HG02610 (cell line): ENCODE measurements around the gene PTPN6.
"Not testable (repeated sequence)": the region's sequence is repeated elsewhere in the genome, so short reads cannot be mapped to it uniquely, and the experiment has no call there.

Source experiments
- ATAC-seq: cut with Tn5 transposase; IDR thresholded peaks from one replicate; pipeline ENCODE4 v1.9.1; 2021; ENCODE audit warnings: mild to moderate bottlenecking, moderate library complexity; ENCODE audit not compliant: unreplicated experiment

The PTPN6 gene

DNA sequence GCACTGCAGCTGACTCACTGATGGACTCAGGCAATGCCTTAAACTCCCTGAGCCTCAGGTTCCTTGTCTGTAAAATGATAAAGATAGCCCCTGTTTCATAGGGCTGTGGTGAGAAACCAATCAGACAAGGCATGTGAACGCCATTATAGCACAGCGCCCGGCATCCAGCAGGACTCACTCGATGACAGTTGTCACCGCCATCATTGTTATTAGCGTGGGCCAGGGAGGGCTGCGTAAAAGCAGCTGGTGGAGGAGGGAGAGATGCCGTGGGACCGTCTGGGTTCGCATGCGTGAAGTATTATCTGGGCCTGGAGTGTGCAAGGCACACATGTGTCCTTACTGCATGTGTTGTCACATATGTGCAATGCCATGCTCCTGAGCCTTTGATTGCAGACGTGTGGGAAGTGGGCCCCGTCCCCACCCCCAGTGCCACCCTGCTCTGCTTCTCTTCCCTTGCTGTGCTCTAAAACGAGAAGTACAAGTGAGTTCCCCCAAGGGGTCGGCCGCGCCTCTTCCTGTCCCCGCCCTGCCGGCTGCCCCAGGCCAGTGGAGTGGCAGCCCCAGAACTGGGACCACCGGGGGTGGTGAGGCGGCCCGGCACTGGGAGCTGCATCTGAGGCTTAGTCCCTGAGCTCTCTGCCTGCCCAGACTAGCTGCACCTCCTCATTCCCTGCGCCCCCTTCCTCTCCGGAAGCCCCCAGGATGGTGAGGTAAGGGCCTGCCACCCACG lies at the start of gene PTPN6:
Gene PTPN6, plus strand, starts transcription at position 546 of the 730 bp plus-strand sequence. Its CDS starts 157 bp downstream, at position 703.
- no peak for ATAC-seq

DNA sequence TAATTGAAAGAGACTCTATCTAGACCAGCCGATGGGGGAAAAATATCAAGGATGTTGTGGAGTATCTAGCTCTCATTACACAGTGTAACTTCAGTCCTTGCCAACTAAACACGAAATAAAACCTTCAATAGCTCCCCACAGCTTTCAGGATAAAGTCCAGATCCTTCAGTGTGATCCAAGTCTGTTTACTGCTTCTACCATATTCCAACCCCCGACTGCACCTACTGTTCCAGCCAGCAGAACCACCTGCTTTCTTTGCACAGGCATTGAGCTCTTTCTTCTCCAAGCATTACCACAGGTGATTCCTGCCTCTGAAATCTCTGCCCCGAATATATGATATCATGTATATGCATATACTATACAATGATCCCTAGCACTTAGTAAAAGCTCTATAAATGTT lies 48.7 kb upstream of the PTPN6 start:
- no peak for ATAC-seq

DNA sequence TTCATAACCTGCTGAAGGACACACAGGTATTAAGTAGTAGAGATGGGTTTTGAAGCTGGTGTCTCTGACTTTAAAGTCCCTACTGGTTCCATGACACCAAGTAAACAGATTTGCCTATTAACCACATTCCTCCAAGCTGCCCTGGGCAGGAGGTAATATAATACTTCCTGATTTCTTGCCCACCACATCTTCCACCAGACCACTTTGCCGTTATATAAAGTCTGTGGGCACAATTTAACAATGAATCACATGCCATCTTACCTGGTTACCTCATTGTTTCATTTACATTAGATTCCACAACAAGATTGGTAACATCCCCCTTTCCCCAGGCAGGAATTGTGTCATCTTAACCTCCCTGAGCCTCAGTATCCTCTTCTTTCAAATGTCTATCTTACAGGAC lies 47.4 kb upstream of the PTPN6 start:
- ATAC-seq: no peak

DNA sequence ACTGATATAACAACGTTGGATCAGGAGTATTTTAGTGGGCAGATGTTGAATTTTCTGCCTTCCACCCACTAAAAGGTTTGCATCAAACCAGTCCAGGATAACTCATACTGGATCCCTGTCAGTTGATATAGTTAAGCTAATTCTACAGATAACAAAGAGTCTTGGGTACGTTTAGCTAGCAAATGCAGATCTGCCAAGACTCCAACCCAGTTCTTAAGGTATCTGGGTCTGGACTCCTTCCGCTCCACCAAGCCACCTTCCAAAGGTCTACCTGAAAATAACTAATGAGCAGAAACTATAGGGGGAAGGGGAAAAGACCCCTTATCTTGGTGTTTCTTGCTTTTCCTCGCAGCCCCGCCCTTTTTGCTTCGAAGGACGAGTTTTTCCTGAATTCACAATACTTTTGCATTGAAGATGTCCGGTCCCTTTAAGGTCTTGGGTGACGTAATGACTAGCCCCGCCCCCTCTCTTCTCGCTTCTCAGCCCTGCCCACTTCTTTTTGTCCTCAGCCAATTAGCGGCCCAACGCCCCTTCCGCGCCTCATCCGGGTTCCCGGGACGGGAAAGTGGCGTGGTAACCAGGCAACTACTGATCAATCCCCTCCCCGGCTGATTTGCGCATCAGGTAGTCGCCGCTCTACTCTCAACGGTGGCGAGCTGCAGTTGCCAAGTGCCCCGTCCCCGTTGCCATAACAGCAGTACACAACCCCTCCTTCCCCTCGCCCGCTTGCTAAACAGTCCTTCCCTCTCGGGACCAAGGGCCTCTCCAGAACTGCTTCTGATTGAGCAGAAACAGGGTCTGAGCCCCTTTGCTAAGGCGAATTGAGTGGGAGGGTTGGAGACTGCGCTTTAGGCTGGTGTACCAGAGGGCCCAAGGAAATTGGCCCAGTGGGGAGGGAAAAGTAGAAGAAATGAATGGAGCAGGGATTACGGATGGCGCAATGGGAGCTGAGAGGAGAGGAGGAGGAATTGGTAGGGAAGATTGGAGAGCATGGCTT lies 46.6 kb upstream of the PTPN6 start, which contains the start of gene LRRC23:
Gene LRRC23, plus strand, starts transcription at position 543 of the 997 bp plus-strand sequence. CDS start 812 bp downstream, outside the sequence.
- ATAC-seq: peak; percentile 89

DNA sequence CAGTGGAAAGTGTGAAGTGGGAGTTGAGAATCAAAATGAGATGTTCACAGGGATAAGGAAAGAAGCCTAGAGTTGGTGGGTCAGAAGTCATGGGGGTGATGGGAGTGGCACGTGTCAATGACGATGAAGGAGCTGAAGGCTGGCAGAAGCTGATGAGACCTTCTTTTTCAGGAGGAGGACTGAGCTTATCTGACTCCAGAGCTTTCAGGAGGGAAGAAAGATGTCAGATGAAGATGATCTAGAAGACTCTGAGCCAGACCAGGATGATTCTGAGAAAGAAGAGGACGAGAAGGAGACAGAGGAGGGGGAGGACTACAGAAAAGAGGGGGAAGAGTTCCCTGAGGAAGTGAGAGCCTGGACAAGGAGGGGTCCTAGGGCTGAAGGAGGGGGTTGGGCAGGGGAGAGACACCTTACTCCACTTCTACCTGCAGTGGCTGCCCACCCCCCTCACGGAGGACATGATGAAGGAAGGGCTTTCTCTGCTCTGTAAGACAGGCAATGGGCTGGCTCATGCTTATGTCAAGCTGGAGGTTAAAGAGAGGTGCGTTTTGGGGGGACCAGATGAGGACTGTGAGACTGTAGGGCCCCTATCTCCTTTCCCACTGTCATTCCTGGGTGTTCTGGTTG lies 45.6 kb upstream of the PTPN6 start:
- no peak for ATAC-seq

DNA sequence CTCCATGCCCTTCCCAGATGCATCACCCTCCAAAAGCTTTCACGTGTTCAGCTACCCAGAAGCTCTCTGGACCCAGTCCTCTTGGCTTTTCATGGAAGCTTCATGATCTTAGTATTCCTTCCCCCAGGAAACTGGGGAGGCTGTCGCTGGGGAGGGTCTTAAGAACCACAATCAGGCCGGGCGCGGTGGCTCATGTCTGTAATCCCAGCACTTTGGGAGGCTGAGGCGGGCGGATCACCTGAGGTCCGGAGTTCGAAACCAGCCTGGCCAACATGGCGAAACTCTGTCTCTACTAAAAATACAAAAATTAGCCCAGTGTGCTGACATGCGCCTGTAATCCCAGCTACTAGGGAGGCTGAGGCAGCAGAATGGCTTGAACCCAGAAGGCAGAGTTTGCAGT lies 43.0 kb upstream of the PTPN6 start:
- ATAC-seq: not testable (repeated sequence)

DNA sequence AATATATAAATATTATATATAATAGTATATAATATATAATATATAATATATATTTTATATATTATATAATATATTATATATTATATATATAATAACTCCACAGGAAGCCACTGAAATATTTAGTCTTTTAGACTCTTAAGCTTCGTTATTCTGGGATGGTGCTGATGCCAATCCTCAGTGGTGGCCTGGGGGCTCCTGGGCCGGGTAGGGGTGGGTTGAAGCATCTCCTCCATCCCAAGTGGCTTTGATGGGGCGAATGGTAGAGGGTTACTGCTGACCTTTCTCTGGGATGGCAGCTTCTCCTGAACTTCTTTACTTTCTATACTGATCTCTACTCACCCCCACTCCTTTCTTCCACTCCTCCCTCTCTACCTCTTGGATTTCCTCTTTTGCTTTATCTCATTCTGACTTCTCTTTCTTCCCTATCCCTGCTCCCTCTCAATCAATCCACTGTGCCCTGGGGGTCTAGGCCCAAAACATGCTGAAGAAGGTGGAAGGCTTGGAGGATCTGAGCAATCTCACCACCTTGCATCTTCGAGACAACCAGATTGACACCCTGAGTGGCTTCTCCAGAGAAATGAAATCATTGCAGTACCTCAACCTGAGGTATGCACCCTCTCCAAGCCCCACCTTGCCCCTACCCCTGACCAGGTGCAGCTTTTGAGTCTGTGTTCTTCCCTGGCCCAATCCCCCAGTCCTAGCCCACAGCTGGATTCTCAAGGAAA lies 41.6 kb upstream of the PTPN6 start:
- no peak for ATAC-seq

DNA sequence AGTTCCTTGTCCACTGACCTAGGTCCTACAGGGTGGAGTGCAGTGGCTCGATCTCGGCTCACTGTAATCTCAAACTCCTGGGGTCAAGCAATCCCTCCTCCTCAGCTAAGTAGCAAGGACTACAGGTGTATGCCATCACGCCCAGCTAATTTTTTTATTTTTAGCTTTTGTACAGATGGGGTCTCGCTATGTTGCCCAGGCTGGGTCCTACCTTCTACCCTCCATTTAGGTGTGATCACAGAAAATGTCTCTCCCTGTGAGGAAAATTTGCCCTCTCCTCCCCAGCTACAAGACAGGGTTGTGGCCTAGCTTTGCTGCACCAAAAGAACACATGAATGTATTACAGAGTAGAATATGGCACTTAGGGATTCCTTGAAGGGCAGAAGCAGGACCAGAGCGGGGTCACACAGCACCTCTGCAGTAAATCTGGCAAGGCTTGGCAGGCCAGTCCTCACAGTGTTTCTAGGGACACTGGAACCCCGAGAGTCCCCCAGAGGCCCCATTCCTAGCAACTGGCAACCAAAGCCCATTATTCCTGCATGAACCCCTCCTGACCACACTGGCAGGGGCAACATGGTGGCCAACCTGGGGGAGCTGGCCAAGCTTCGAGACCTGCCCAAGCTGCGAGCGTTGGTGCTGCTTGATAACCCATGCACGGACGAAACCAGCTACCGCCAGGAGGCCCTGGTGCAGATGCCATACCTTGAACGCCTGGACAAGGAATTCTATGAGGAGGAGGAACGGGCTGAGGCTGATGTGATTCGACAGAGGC lies 38.8 kb upstream of the PTPN6 start:
- no peak for ATAC-seq

DNA sequence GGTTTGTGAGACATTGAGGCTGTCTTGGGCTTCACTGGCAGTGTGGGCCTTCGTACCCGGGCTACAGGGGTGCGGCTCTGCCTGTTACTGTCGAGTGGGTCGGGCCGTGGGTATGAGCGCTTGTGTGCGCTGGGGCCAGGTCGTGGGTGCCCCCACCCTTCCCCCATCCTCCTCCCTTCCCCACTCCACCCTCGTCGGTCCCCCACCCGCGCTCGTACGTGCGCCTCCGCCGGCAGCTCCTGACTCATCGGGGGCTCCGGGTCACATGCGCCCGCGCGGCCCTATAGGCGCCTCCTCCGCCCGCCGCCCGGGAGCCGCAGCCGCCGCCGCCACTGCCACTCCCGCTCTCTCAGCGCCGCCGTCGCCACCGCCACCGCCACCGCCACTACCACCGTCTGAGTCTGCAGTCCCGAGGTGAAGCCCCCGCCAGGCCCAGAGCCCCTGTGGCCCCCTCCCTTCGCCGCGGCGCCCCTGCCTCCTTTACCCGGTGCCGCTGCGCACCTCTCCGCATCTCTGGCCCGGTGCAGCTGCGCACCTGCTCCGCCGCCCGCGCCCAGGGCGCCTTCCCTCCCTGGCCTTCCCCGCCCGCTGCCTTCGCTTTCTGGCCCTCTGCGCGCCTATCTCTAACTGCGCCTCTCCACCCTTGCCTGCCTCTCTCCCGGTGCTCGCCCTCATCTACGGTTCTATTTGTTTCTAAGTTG lies 36.8 kb upstream of the PTPN6 start, which contains the start of gene ENO2:
Gene ENO2, plus strand, starts transcription at position 335 of the 701 bp plus-strand sequence. CDS start 1,253 bp downstream, outside the sequence.
- peak; percentile 62 for ATAC-seq

DNA sequence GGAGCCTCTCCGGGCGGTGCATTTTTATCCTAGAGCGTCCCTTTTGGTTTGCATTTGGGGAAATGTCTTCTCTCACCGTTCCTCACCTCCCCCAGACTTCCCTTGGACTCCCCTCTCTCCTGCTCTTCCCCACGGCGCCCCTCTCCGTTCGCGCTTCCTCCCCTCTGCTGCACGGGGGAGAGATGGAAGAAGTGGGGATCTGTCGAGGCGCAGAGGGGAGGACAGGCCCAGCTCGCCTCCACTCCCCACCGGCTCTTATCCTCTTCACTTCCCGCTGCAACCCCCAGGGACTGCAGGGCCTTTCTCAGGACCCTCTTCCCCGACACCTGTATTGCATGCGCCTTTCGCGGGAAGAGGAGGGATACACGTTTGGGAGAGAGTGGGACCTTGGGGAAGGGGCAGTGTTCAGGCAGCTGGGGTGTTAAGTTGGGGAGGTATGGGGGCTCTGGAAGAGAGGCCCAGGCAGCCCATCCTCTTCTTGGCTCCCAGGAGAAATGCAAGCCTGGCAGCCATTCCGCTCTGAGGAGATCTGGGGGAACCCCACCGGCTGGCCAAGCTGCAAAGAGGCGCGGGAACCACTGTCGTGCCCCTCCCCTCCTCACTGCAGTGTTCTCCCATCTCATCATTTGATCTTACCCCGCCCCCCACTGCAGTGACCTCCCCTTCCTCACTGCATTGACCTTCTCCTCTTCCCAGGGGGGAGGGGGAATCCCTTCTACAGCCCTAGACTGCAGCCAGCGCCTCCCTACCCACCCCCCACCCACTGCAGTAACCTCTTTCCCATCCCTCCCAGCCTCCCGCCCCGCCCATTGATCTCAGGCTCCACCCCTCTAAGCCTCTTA lies 36.0 kb upstream of the PTPN6 start:
- ATAC-seq: no peak

DNA sequence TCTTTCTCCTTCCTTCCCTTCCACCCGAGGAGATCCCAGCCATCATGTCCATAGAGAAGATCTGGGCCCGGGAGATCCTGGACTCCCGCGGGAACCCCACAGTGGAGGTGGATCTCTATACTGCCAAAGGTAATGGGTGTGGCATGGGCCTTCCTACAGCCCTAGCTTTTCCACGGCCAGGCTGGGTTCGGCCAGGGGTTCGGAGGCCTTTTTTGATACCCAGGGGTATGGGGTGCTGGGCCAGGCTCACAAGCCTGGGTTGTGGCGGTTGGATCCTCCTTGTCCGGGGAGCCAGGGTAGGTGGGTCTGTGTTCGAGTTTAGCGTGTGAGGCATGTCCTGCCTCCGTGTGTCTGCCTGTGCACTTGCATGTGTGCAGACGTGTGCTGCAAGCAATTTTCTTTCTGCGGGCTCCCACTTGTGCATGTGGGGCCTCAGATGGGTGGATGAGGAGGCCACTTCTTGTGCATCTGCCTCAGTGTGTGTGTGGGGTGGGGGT lies 35.3 kb upstream of the PTPN6 start:
- ATAC-seq: no peak

DNA sequence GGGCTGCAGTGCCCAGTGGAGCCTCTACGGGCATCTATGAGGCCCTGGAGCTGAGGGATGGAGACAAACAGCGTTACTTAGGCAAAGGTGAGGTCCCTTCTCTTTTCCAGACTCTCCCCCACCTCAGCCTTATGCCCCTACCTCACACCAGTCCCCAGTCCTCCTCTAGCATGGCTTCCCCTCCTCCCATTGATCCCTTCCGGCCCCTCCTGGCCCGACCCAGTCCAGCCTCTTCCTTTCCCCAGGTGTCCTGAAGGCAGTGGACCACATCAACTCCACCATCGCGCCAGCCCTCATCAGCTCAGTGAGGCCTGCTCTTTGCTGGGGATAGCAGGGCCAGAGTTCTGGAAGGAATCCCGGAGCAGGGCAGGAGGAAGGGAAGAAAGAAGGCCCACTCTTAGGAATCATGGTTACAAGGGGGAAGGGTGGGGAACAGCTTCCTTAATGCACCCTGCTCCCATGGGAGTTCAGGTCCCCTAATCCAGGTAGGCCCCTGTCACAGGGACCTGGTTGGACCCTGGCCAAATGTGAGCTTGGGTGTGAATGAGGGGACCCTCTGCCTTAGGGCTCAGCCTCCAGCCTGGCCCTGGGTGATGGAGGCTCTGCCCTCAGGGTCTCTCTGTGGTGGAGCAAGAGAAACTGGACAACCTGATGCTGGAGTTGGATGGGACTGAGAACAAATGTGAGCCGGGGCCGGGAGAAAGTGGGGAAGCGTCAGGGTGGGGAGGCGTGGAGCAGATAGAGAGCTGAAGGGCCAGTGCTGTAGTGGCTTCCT lies 34.5 kb upstream of the PTPN6 start:
- ATAC-seq: no peak

DNA sequence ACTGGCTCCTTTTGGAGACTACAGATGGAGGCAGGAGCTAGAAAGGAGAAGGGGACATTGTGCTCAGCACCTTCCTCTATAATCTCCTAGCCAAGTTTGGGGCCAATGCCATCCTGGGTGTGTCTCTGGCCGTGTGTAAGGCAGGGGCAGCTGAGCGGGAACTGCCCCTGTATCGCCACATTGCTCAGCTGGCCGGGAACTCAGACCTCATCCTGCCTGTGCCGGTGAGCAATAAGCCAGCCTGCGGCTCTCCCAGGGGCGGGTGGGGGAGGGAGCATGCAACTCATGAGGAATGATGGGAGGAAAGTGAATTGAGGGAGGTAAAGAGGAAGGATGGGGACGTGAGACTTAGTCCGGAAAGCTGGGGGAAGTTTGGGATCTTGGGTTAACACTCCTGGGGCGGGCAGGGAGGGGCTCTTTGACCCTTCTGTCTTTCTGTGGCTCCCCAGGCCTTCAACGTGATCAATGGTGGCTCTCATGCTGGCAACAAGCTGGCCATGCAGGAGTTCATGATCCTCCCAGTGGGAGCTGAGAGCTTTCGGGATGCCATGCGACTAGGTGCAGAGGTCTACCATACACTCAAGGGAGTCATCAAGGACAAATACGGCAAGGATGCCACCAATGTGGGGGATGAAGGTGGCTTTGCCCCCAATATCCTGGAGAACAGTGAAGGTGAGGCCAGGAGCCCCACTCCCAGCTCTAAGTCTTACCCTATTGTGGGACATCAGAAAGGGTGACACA lies 33.5 kb upstream of the PTPN6 start:
- no peak for ATAC-seq

DNA sequence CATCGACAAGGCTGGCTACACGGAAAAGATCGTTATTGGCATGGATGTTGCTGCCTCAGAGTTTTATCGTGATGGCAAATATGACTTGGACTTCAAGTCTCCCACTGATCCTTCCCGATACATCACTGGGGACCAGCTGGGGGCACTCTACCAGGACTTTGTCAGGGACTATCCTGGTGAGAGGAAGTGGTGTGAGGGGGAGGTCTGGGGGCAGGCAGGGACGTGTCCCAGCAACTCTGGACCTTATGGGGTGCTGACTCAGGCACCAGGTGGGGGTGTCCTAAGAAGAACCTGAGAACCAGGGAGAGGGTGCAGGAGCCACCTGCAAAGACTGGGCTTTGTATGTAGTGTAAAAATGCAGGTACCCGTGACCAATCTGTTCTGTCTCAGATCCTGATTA lies 31.6 kb upstream of the PTPN6 start:
- no peak for ATAC-seq

DNA sequence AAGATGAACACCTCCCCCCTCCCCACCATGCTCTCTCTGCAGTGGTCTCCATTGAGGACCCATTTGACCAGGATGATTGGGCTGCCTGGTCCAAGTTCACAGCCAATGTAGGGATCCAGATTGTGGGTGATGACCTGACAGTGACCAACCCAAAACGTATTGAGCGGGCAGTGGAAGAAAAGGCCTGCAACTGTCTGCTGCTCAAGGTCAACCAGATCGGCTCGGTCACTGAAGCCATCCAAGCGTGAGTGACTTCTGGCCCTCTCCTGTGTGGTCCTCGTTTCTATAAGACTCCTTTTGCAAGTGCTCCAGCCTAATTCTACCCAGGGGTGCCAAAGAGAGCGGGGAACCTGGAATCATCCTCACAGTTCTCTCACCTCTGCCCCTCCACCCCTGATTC lies 29.6 kb upstream of the PTPN6 start:
- no peak for ATAC-seq
